SH-SY5Y (cell line): ENCODE data around the gene CGNL1.

Experiments
- GATA2 ChIP-seq: IDR thresholded peaks from 2 replicates; pipeline ENCODE4 v1.6.1; 2011; ENCODE audit warnings: mild to moderate bottlenecking, low read depth, low read length
- GATA3 ChIP-seq: IDR thresholded peaks from 2 replicates; pipeline ENCODE4 v1.6.1; 2011; ENCODE audit warnings: low read depth, mild to moderate bottlenecking, low read length, moderate library complexity

DNA sequence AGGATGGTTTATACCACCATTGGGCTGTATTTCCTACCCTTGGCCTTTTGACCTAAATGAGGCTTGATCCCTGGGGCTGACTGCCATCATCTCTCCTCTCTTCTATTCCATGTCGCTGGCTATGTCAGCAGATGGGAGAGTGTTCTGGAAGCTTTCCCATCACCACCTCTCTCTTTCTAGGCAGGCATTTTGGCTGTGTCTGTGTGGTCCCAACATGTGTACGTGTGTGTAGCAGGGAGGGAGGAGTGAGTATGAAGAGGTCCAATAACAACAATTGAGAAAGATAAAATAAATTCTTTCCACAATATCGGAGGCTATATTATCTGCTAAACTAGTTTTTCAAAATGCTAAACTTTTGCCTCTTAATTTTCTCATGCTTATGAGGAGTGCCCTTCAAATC, 34.1 kb downstream of the CGNL1 start:
- no peak for TF ChIP-seq GATA2
- TF ChIP-seq GATA3: no peak
